ACC112 (cell line): Measurements from ENCODE around the gene NDE1.
"Not testable (repeated sequence)": the region's sequence is repeated elsewhere in the genome, so short reads cannot be mapped to it uniquely, and the experiment has no call there.

Experiments
- H2AFZ ChIP-seq: fragments of 200-600 bp; sonication (generic); one replicate; pipeline ENCODE4 v1.6.0; 2017; ENCODE audit warnings: antibody characterized with exemption, low read length; ENCODE audit not compliant: unreplicated experiment
- H3K27ac ChIP-seq: fragments of 200-600 bp; sonication (generic); 2 replicates; pipeline ENCODE4 v1.5.1; 2014; ENCODE audit warnings: low read depth, mild to moderate bottlenecking, antibody characterized with exemption, low read length, moderate library complexity
- H3K27me3 ChIP-seq: fragments of 200-600 bp; sonication (generic); 2 replicates; pipeline ENCODE4 v1.6.1; 2014; ENCODE audit warnings: mild to moderate bottlenecking, antibody characterized with exemption, low read length, moderate library complexity, mixed read lengths; ENCODE audit not compliant: insufficient read depth
- H3K36me3 ChIP-seq: fragments of 200-600 bp; sonication (generic); 2 replicates; pipeline ENCODE4 v1.6.1; 2016; ENCODE audit warnings: mild to moderate bottlenecking, antibody characterized with exemption, low read length, moderate library complexity, mixed read lengths; ENCODE audit not compliant: insufficient read depth
- H3K4me1 ChIP-seq: fragments of 200-600 bp; sonication (generic); one replicate; pipeline ENCODE4 v1.6.1; 2016; ENCODE audit warnings: low read length, mixed read lengths; ENCODE audit not compliant: insufficient read depth, unreplicated experiment, control insufficient read depth
- H3K4me3 ChIP-seq: fragments of 200-600 bp; sonication (generic); 2 replicates; pipeline ENCODE4 v1.5.1; 2014; ENCODE audit warnings: mild to moderate bottlenecking, low read depth, low read length
- H3K79me2 ChIP-seq: fragments of 200-600 bp; sonication (generic); one replicate; pipeline ENCODE4 v1.6.0; 2016; ENCODE audit warnings: low read length; ENCODE audit not compliant: control insufficient read depth, unreplicated experiment, insufficient read depth

Gene NDE1

DNA sequence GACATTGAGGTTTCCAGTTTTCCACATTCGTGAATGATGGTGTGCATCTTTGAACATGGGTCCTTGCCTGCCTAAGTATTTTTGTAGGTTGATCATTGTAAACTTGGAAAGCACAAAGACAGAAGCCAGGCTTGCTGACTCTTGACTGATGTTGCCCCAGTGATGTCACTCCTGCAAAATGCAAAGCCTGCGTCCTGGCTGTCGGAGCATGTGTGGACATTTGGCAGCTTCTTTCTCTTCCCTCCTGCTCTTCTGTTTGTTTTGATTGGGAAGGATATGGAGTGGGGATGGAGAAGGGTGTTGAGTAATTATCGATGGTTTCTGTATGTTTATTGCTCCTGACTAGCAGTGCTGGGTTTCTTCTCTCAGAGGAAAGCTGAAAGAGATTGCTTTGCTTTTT, 3.2 kb downstream of the NDE1 start:
- Histone ChIP-seq H2AFZ (no peak overlapping the region), H3K4me1 (peaks cover 19% of the 10 kb centered on the region), H3K4me3 (peak overlapping the region; percentile 45; the same call in 1 of the 2 replicates), H3K36me3 (peaks cover 3% of the 10 kb centered on the region; the same call in 1 of the 2 replicates), H3K27ac (peak overlapping the region; percentile 20; the same call in 1 of the 2 replicates), H3K79me2 (peaks cover 69% of the 10 kb centered on the region), H3K27me3 (no peaks in the 10 kb centered on the region)

DNA sequence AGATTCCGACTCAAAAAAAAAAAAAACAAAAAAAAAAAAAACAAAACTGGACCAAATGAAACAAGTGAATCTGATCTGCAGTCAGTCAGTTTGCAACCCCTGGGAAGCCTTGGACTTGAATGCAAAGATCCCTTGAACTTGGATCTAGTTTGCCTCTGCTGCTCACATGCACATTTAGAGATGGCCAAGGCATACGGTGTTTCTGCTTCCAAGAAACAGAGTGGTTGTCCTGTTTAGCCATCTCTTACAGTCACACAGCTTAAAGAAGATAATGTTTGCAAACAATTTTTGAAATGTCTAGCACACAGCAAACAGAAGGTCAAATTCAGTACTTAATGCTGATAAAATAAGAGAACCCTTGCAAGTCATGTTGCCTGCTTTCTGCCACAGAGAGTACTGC, 4.5 kb downstream of the NDE1 start:
- H3K36me3 ChIP-seq: peaks cover 3% of the 10 kb centered on the region; the same call in 1 of the 2 replicates
- no peak overlapping the region for H3K4me3 ChIP-seq
- no peaks in the 10 kb centered on the region for H3K27me3 ChIP-seq
- peaks cover 79% of the 10 kb centered on the region for H3K79me2 ChIP-seq
- no peak overlapping the region for H3K27ac ChIP-seq
- H2AFZ ChIP-seq: no peak overlapping the region
- H3K4me1 ChIP-seq: peaks cover 19% of the 10 kb centered on the region

DNA sequence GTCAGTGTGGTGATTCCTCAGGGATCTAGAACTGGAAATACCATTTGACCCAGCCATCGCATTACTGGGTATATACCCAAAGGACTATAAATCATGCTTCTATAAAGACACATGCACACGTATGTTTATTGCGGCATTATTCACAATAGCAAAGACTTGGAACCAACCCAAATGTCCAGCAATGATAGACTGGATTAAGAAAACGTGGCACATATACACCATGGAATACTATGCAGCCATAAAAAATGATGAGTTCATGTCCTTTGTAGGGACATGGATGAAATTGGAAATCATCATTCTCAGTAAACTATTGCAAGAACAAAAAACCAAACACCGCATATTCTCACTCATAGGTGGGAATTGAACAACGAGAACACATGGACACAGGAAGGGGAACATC, 5.5 kb downstream of the NDE1 start:
- H3K27ac ChIP-seq, H3K36me3 ChIP-seq, H3K4me3 ChIP-seq, H3K27me3 ChIP-seq, H2AFZ ChIP-seq: not testable (repeated sequence)
- Histone ChIP-seq H3K4me1 (peaks cover 23% of the 10 kb centered on the region), H3K79me2 (peaks cover 84% of the 10 kb centered on the region)

DNA sequence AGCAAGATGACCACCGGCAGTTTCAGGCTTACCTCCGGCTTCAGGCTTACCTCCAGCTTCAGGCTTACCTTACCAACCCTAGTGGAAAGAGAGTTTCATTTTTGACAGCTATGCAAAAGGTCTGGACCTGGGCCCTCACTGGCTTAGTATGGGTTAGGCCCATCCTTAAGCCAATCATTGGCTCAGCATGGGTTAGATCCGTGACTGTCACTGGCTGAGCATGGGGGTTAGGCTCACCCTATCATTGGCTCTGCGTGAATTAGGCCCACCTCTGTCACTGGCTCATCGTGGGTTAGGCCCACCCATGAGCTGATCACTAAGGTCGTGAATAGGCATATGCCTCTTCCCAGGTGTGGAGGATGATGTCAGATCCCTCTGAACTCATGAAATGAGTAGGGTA, 8.1 kb downstream of the NDE1 start:
- Histone ChIP-seq H3K36me3 (no peaks in the 10 kb centered on the region; the same call in 1 of the 2 replicates), H3K79me2 (peaks cover 71% of the 10 kb centered on the region), H3K27ac (no peak overlapping the region), H3K4me1 (peaks cover 16% of the 10 kb centered on the region), H3K27me3 (no peaks in the 10 kb centered on the region), H2AFZ (no peak overlapping the region), H3K4me3 (no peak overlapping the region)

DNA sequence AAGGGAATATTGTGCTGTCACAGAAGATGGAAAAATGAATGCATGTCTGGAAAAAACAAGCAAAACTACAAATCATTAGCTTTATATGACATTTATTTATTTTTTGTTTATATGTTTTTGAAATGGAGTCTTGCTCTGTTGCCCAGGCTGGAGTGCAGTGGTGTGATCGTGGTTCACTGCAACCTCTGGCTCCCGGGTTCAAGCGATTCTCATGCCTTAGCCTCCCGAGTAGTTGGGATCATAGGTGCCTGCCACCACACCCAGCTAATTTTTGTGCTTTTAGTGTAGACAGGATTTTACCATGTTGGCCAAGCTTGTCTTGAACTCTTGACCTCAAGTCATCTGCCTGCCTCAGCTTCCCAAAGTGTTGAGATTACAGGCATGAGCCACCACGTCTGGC, 8.5 kb downstream of the NDE1 start:
- Histone ChIP-seq H3K4me1 (peaks cover 12% of the 10 kb centered on the region), H3K27ac (no peak overlapping the region), H3K79me2 (peaks cover 67% of the 10 kb centered on the region), H3K27me3 (no peaks in the 10 kb centered on the region), H3K36me3 (no peaks in the 10 kb centered on the region; the same call in 1 of the 2 replicates), H3K4me3 (no peak overlapping the region), H2AFZ (no peak overlapping the region)

DNA sequence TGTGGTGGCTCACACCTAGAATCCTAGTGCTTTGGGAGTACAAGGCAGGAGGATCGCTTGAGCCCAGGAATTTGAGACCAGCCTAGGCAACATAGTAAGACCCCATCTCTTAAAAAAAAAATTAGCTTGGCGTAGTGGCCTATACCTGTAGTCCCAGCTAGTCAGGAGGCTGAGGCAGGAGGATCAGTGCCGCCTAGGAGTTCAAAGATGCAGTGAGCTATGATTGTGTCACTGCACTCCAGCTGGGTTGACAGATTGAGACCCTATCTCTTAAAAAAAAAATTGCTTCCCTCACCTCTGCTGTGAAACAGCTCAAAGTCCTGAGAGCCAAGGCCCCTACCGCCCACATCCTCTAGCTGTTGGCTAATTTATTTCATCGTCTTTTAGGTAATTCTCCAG, 10.2 kb downstream of the NDE1 start:
- no peak overlapping the region for H3K27ac ChIP-seq
- peaks cover 52% of the 10 kb centered on the region for H3K79me2 ChIP-seq
- no peaks in the 10 kb centered on the region for H3K27me3 ChIP-seq
- no peak overlapping the region for H3K4me3 ChIP-seq
- peaks cover 7% of the 10 kb centered on the region for H3K4me1 ChIP-seq
- H2AFZ ChIP-seq: no peak overlapping the region
- H3K36me3 ChIP-seq: no peaks in the 10 kb centered on the region; the same call in none of the 2 replicates

DNA sequence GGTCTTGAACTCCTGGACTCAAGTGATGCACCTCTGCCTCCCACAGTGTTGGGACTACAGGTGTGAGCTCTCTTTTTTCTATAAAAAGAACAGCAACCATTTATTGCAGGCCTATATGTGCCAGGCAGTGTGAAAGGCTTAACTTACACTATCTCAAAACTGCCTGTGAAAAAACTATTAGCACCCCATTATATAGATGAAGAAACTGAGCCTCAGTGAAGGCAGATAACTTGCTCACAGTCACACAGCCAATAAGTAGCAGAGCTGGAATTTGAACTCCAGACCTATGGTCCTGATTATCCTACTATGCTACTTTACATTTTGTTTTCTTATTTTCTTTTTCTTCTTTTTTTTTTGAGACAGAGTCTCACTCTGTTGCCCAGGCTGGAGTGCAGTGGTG, 15.1 kb downstream of the NDE1 start:
- no peak overlapping the region for H2AFZ ChIP-seq
- peaks cover 2% of the 10 kb centered on the region; the same call in 1 of the 2 replicates for H3K36me3 ChIP-seq
- H3K4me1 ChIP-seq: peaks cover 12% of the 10 kb centered on the region
- H3K79me2 ChIP-seq: peaks cover 17% of the 10 kb centered on the region
- no peaks in the 10 kb centered on the region for H3K27me3 ChIP-seq
- no peak overlapping the region for H3K27ac ChIP-seq
- H3K4me3 ChIP-seq: no peak overlapping the region

DNA sequence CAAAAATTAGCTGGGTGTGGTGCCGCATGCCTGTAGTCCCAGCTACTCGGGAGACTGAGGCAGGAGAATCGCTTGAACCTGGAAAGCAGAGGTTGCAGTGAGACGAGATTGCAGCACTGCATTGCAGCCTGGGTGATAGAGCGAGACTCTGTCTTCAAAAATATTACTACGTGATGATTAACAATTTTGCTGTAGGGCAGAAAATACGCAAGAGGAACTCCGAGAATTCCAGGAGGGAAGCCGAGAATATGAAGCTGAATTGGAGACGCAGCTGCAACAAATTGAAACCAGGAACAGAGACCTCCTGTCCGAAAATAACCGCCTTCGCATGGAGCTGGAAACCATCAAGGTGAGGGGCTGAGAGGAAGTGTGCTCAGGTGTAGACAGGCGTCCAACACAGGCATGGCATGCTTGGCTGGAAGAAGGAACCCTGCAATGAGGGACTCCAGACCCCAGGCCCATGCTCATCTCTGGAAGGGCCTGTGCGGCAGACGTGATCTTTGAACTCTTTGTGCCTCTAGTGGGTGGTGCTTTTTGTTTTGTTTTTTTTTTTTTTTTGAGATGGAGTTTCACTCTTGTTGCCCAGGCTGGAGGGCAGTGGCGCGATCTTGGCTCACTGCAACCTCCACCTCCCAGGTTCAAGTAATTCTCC, 17.2 kb downstream of the NDE1 start:
- H3K4me3 ChIP-seq: no peak overlapping the region
- no peak overlapping the region for H3K27ac ChIP-seq
- H3K36me3 ChIP-seq: peaks cover 2% of the 10 kb centered on the region; the same call in 1 of the 2 replicates
- no peak overlapping the region for H2AFZ ChIP-seq
- peaks cover 12% of the 10 kb centered on the region for H3K4me1 ChIP-seq
- H3K79me2 ChIP-seq: no peaks in the 10 kb centered on the region
- H3K27me3 ChIP-seq: no peaks in the 10 kb centered on the region

DNA sequence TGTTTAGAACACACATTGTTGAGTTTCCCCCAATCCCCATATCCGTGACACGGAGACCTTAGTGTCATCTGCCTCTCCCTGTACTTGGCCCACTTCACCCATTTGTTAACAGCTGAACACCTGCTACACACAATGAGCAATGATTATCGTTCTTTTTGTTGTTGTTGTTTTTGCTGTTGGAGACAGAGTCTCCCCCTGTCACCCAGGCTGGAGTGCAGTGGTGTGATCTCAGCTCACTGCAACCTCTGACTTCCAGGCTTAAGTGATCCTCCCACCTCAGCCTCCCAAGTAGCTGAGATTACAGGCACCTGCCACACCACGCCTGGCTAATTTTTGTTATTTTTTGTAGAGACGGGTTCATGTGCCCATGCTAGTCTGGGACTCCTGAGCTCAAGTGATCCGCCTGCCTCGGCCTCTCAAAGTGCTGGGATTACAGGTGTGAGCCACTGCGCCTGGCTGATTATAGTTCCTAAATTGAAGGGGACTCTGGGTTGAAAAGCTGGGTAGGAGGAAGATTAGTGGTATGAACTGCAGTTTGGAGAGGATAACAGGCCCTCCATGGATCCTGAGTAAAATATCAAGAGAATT, 21.6 kb downstream of the NDE1 start:
- peaks cover 5% of the 10 kb centered on the region for H3K79me2 ChIP-seq
- peaks cover 23% of the 10 kb centered on the region for H3K4me1 ChIP-seq
- H3K36me3 ChIP-seq: 0 out of 2 replicates have a peak, but pooled peaks cover 2% of the 10 kb centered on the region

DNA sequence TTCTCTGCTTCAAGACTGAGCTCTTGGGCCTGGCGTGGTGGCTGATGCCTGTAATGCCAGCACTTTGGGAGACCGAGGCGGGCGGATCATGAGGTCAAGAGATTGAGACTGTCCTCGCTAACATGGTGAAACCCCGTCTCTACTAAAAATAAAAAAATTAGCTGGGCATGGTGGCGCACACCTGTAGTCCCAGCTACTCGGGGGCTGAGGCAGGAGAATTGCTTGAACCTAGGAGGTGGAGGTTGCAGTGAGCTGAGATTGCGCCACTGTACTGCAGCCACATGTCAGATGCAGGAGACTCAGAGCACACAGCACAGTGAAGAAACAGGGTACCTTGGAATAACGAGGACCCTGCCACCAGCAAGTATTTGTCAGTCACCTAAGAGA, 22.1 kb downstream of the NDE1 start:
- H3K27me3 ChIP-seq, H3K36me3 ChIP-seq, H2AFZ ChIP-seq, H3K79me2 ChIP-seq: not testable (repeated sequence)
- H3K4me3 ChIP-seq: peak overlapping the region; percentile 2; the same call in 1 of the 2 replicates
- H3K27ac ChIP-seq: peak overlapping the region; percentile 90
- peaks cover 23% of the 10 kb centered on the region for H3K4me1 ChIP-seq

More for the DNA sequence above, 21.6 kb downstream of the NDE1 start:
- Histone ChIP-seq H3K4me3 (no peak overlapping the region), H3K27me3 (no peaks in the 10 kb centered on the region), H2AFZ (no peak overlapping the region), H3K27ac (peak overlapping the region; percentile 90)
